ENCODE data around the gene BCCIP. TPM values are rescaled to one million over a fixed set of nuclear protein-coding genes. Genes with fewer than 3 reads are reported as not detected.

Gene BCCIP
- total RNA-seq, 1 experiment from 2014 or later: 52.0 TPM

- in situ Hi-C loops (cut with HindIII; ENCODE audit: low pct_unique_long_range_greater_than_20kb, low sequenced_read_pairs): no loop called here
Measured at GRCh38 chr10:125795128-125795527, 28.2 kb upstream of the BCCIP start.

DNA sequence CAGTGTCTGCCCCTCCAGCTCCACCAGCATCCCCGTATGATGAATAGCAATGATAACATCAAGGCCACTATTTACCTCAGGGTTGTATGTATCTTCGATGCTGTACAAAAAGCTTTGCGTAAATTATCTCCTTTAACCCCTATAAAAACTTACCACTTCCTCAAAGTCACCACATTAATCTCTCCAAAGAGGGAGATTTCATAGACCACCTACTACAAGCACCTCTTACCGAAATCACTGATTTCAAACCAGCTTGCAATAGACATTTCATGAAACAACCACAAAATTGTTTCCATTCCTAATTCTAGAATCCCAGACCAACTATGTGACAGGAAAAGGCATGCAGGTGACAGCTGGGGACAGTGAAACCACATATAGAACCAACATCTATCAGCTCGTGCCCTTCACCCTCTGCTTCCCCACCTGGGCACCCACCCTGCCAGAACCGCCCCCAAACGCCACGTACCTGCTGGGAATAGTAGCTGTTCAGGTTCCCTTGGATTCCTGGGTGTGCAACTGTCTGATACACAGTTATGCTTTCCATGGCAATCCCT lies 27.6 kb upstream of the BCCIP start:
- in situ Hi-C loops (cut with HindIII; ENCODE audit: low pct_unique_long_range_greater_than_20kb, low sequenced_read_pairs): no loop called here
- no peak for DNase-seq (ENCODE audit: low read depth)

More at GRCh38 chr10:125795128-125795527, 28.2 kb upstream of the BCCIP start:
- DNase-seq (ENCODE audit: low read depth): no peak

DNA sequence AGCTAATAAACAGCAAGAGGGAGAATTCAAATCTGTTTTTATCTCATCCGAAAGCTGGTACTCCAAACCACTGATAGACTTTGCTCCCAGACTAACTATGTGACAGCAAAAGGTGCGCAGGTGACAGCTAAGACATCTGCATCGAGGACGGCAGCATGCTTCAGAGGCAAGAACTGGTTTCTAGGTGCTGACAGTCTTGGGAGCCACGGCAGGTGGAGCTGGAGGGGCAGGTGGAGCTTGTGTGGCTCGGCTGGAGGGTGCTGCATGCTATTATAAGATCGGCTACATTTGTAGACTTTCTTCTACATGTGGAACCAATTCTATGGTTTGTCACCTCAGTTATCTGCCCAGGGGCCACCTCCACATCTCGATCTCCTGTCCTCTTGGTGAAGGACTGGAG lies 25.9 kb upstream of the BCCIP start:
- DNase-seq (ENCODE audit: low read depth): no peak
- in situ Hi-C loops (cut with HindIII; ENCODE audit: low pct_unique_long_range_greater_than_20kb, low sequenced_read_pairs): no loop called here

DNA sequence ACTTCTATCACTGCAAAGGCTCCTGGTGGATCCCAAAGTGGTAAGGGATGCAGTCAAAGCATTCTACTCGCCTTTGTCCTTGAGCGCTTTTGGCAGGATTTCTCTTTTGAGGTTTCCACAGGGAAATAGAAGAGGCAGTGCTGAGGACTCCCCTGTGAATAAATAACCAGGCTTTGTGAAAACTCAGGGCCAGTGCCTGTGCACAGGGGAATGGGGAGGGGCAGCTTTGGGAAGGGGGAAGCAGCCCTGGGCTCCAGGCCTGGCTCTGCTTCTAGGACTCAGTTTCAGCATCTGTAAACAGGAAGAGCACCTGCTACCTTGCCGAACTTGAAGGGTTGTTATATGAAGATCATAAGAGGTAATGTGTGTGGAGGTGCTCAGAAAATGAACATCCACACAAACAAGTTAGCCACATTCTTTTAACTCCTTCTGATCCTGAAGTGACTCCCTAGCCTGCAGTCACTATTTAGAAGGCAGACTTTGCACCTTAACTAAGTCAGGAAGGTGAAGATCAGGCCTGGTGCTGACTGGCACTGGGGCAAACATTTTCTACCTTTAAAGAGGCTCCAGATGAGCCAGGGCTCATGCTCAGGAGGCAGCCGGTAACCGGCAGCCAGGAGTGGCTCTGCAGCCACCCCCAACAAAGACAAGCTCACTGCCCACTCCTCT lies 25.2 kb upstream of the BCCIP start:
- in situ Hi-C loops (cut with HindIII; ENCODE audit: low pct_unique_long_range_greater_than_20kb, low sequenced_read_pairs): no loop called here
- no peak for DNase-seq (ENCODE audit: low read depth)

GRCh38 chr10:125799451-125800182 lies 23.7 kb upstream of the BCCIP start:
- in situ Hi-C loops (cut with HindIII; ENCODE audit: low pct_unique_long_range_greater_than_20kb, low sequenced_read_pairs): no loop called here
- no peak for DNase-seq (ENCODE audit: low read depth)

DNA sequence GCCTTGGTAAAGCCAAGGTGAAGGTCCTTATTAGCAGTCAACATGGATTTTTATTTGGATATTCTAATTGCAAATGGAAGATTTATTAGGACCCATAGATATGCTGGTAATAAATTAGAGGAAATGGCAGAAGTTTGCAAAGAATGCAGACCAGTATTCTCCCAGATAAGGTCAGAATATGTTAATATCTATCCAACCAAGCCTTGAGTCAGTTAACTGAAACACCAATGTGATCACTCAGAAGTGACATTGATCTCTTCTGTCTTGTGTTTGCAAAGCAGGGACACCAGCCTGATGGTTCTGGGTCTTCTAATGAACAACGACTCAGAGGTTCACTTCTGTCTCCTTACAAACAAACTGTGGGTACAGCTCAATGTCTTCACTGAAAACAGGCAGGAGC lies 21.8 kb upstream of the BCCIP start:
- DNase-seq (ENCODE audit: low read depth): no peak
- in situ Hi-C loops (cut with HindIII; ENCODE audit: low pct_unique_long_range_greater_than_20kb, low sequenced_read_pairs): no loop called here

- DNase-seq (ENCODE audit: low read depth): no peak
- in situ Hi-C loops (cut with HindIII; ENCODE audit: low pct_unique_long_range_greater_than_20kb, low sequenced_read_pairs): no loop called here
Measured at GRCh38 chr10:125802131-125802530, 21.2 kb upstream of the BCCIP start.

- no peak for DNase-seq (ENCODE audit: low read depth)
- in situ Hi-C loops (cut with HindIII; ENCODE audit: low pct_unique_long_range_greater_than_20kb, low sequenced_read_pairs): no loop called here
Measured at GRCh38 chr10:125802739-125803138, 20.6 kb upstream of the BCCIP start.

DNA sequence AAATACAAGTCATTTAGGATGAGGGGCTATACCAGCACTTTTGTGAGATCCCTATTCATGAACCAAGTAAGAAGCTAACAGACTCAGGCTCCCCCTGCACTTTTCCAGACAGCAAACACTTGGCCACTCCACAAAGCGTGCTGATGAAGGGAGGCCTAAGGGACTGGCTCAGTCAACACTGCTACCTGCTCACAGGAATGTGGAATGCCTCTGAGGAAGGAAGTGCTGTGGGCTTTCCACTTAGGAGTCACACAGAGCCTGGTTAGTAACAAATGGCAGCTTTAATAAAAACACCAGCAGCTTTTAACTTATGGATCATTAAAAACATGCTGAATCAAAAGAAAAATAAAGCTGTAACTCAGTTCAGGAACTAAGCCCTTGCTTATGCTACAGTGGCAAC lies 15.3 kb upstream of the BCCIP start:
- no peak for DNase-seq (ENCODE audit: low read depth)
- in situ Hi-C loops (cut with HindIII; ENCODE audit: low pct_unique_long_range_greater_than_20kb, low sequenced_read_pairs): no loop called here

DNA sequence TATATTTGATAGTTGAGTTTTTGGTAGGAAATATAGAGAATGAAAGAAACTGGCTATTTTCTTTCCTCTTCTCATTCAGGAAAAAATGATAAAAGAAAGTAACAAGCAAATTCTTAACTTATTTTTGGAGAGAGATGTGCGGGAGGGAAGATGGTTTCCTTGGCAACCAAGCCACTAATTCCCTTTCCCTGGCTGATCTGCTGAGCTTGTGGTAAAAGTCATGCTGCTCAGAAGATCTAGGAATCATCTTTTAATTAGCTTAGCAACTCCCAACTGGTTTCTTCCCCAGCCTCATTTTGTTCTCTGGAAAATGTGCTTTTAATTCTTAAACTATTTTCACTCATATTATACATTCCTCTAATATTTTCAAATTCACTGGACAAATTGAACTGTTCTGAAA lies 12.1 kb upstream of the BCCIP start:
- DNase-seq (ENCODE audit: low read depth): no peak
- in situ Hi-C loops (cut with HindIII; ENCODE audit: low pct_unique_long_range_greater_than_20kb, low sequenced_read_pairs): no loop called here

- DNase-seq (ENCODE audit: low read depth): no peak
Measured at GRCh38 chr10:125812128-125812750, 11.1 kb upstream of the BCCIP start.

DNA sequence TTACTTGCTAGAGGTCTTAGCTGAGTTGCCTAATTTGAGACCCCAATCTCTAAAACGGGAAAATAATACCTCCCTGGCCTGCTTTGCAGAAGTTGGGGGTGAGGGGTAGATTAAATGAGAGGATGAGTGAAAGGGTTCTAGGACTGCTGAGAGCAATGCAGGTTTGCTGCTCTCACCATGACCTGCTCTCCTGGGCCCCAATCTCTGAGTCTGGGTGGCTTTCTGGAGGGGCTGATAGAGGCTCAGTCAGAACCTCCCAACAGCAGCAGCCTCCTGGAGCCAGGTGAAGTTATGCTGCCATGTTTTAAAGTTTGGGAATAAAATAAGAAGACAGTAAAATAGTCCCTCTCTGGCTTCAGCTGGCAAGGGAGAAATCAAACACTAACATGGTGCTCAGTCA lies 7.6 kb upstream of the BCCIP start:
- in situ Hi-C loops (cut with HindIII; ENCODE audit: low pct_unique_long_range_greater_than_20kb, low sequenced_read_pairs): no loop called here
- no peak for DNase-seq (ENCODE audit: low read depth)

More at GRCh38 chr10:125812128-125812750, 11.1 kb upstream of the BCCIP start:
- in situ Hi-C loops (cut with HindIII; ENCODE audit: low pct_unique_long_range_greater_than_20kb, low sequenced_read_pairs): no loop called here

- in situ Hi-C loops (cut with HindIII; ENCODE audit: low pct_unique_long_range_greater_than_20kb, low sequenced_read_pairs): no loop called here
- DNase-seq (ENCODE audit: low read depth): no peak
Measured at GRCh38 chr10:125816548-125816947, 6.8 kb upstream of the BCCIP start.

GRCh38 chr10:125817337-125817946 lies 5.9 kb upstream of the BCCIP start:
- DNase-seq (ENCODE audit: low read depth): no peak
- in situ Hi-C loops (cut with HindIII; ENCODE audit: low pct_unique_long_range_greater_than_20kb, low sequenced_read_pairs): no loop called here

DNA sequence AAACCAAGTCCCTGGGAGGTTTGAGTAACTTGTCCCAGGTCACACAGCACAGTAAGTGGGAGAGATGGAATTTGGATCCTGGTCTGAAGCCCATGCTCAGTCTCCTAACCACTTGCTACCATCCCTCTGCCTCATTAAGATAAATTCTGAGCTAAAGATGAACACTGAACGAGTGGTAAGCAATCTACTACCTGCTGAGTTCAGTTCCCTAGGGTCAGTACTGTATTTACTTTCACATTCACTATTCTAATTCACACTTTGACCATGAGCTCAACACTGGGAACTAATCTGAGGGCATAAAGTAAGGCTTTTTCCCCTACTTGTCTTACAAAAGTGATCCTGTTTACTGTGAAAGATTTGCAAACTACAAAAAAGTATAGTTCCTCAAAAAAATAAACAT lies 2.6 kb upstream of the BCCIP start:
- no peak for DNase-seq (ENCODE audit: low read depth)
- in situ Hi-C loops (cut with HindIII; ENCODE audit: low pct_unique_long_range_greater_than_20kb, low sequenced_read_pairs): no loop called here

GRCh38 chr10:125823663-125824251 lies 411 bp downstream of the BCCIP start:
- no peak for DNase-seq (ENCODE audit: low read depth)
- in situ Hi-C loops (cut with HindIII; ENCODE audit: low pct_unique_long_range_greater_than_20kb, low sequenced_read_pairs): no loop called here

DNA sequence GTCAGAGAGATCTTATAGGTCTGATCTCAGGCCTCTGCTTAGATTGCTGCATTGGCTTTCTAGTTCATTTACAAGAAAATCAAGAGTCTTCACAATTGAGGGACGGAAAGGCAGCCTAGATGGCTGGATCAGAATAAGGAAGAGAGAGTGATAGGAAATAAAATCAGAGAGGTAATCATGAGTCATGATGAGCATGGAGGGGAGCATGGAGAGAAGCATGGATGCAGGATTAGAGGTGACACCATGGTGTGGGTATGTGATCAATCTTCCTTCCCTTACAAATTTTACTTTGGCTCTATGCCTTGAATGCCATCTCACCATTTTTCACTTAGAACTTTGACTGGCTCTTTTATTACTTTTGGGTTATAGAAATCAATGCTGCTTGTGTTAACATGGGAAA lies 1.4 kb downstream of the BCCIP start:
- in situ Hi-C loops (cut with HindIII; ENCODE audit: low pct_unique_long_range_greater_than_20kb, low sequenced_read_pairs): no loop called here

GRCh38 chr10:125827133-125827532 lies 3.8 kb downstream of the BCCIP start:
- no peak for DNase-seq (ENCODE audit: low read depth)
- in situ Hi-C loops (cut with HindIII; ENCODE audit: low pct_unique_long_range_greater_than_20kb, low sequenced_read_pairs): no loop called here

More for the DNA sequence above, 1.4 kb downstream of the BCCIP start:
- peak; percentile 23 for DNase-seq (ENCODE audit: low read depth)
